WI38 (cell line): ENCODE measurements around the gene LPP.

Source experiments
- H3K4me3 ChIP-seq: 2 replicates; pipeline ENCODE4 v1.5.1; 2011; ENCODE audit warnings: low read depth, mild to moderate bottlenecking, control low read depth, low read length
- TF ChIP-seq, protein P1 (sequence below): IDR thresholded peaks from 2 replicates; pipeline ENCODE4 v1.5.1; 2012; ENCODE audit warnings: low read depth, mild to moderate bottlenecking, control low read depth, low read length

LPP gene

DNA sequence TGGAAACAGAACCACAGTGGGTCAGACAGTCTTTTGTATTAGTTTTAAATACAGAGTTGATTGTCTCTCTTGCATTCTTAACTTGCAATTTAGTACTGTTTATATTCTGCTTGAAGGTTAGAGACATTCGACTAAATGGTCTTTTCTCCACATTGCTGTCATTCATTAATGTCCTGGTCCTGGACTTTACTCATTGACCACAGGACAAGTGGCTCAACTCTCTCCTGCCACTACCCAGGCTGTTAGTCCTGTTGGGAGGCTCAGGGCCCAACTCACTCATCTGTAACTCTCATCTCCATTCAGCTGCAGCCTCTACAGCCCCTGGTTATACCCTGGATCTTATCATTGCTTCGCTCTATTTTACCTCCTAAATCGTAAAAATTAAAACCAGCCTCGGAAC, 427.4 kb downstream of the LPP start:
- no peak overlapping the region for H3K4me3 ChIP-seq
- TF ChIP-seq, protein P1, sequence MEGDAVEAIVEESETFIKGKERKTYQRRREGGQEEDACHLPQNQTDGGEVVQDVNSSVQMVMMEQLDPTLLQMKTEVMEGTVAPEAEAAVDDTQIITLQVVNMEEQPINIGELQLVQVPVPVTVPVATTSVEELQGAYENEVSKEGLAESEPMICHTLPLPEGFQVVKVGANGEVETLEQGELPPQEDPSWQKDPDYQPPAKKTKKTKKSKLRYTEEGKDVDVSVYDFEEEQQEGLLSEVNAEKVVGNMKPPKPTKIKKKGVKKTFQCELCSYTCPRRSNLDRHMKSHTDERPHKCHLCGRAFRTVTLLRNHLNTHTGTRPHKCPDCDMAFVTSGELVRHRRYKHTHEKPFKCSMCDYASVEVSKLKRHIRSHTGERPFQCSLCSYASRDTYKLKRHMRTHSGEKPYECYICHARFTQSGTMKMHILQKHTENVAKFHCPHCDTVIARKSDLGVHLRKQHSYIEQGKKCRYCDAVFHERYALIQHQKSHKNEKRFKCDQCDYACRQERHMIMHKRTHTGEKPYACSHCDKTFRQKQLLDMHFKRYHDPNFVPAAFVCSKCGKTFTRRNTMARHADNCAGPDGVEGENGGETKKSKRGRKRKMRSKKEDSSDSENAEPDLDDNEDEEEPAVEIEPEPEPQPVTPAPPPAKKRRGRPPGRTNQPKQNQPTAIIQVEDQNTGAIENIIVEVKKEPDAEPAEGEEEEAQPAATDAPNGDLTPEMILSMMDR: no peak

GRCh38 chr3:188581792-188582191, 427.8 kb downstream of the LPP start:
- no peak overlapping the region for H3K4me3 ChIP-seq

DNA sequence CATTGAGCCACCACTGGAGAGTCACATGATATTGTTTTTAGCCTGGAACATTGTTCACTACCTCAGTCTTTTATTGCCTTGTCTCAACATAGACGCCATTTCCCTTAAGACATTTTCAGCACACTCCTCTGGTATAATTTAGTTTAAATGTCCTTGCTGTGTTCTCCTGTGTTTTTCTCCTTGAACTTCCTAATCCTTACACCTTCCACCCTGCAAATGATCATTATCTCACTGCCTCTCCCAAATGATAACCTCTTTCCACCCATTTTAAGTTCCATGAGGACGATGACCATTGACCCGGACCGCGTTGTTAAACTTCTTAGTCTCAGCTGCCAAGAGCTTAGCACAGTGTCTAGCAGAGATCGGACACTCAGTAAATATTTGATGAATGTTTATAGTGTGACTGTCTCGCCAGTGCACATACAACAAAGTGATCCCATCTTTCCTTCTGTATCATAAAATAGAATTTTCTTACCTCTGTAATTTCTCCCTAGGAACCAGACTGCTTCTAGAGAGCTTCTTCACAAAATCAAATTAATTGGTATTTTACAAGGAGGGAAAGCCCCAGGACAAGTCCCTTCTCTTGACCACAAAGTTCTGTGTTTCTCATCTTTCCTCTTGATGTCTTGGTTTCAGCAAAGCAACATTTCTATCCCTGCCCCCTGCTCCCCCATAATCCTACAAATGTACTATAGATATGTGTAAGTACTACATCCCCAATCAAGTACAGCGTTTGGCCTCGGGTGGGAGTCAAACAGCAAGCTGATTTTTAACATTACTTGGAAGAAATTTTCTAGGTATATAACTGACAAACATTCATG, 429.6 kb downstream of the LPP start:
- TF ChIP-seq, protein P1: no peak
- no peak overlapping the region for H3K4me3 ChIP-seq

More at GRCh38 chr3:188581792-188582191, 427.8 kb downstream of the LPP start:
- TF ChIP-seq, protein P1: no peak

GRCh38 chr3:188584162-188584529, 430.2 kb downstream of the LPP start:
- TF ChIP-seq, protein P1: no peak
- H3K4me3 ChIP-seq: no peak overlapping the region

DNA sequence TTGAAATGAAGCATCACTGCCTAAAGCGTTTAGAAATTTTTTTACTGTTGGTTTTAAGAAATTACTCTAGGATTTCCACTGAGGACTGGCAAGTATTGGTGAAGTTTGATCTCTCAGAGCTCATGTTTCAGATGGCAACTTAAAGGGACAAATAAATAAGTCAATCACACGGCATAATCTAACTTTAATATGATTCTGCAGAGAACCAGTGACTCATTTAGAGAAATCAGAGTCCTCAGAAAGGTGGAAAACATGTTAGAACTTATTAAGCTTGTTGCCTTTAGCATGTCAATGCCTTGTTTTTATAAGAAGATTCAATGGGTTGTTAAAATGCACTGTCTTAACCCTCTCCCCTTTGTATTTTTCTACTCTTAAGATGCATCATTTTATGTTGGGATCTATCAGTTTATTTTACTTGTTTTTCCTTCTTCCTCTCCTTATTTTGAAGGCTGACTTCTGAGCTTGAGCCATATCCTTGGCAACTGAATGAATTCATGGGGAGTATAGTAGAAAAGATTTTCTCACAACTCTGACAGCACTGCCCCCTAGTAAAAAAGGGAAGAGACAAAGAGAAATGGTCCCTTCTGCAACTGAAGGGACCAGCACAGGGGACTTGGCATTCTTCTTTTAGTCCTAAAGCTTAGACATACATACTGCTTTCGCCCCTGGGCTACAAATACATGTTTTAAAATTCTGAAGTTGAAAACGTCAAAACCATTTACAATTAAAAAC, 431.2 kb downstream of the LPP start:
- no peak overlapping the region for H3K4me3 ChIP-seq
- TF ChIP-seq, protein P1: no peak

DNA sequence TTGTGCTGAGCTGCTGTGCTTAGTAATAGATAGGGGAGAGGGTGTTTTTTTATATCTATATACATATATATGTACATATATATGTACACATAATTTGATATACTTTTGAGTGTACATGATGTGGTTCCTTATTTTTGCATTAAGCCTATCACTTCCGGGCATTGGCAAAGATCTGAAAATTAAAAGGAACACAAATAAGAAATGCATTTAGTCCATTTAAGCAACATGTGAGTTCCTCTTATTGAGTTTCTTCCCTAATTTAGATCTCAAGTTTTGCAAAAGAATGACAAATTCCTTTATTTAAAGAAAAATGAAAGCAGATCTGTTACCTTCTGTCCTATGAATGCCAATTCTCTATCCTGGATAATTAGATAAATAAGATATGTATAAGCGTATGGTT, 435.1 kb downstream of the LPP start:
- no peak overlapping the region for H3K4me3 ChIP-seq

DNA sequence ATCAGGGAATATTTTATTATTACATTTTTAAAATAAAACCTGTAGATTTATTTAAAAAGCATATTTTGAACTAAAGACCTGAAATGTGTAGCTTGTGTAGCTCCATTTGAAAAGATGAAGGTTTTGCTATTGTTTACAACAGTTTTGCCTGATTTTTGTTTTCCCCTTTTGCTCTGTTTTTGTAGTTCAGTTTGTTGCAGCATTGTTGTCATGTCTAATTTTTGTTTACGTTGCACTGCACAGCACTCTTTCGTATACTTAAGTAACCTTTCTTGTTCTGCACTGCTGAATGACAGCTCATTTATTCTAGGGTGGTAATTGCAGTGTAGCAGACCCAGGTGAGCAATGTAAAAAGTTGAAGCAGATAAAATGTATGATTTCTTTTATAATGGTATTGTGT, 435.8 kb downstream of the LPP start:
- TF ChIP-seq, protein P1: no peak
- no peak overlapping the region for H3K4me3 ChIP-seq

More for the DNA sequence above, 435.1 kb downstream of the LPP start:
- TF ChIP-seq, protein P1: no peak
